H1 (cell line): ENCODE data around the gene STIM2. TPM values are rescaled to one million over a fixed set of nuclear protein-coding genes. Genes with fewer than 3 reads are reported as not detected.

Source experiments
- ASH2L ChIP-seq: fragments of 200-600, 300-600 bp; sonication (generic); IDR thresholded peaks from one replicate; pipeline ENCODE4 v1.7.1; 2017; ENCODE audit warnings: low read length
- ATF2 ChIP-seq: IDR thresholded peaks from 2 replicates; pipeline ENCODE4 v1.6.1; 2012; ENCODE audit warnings: low read length, inconsistent platforms
- CBX5 ChIP-seq: fragments of 300-800, 300-1000 bp; sonication (generic); IDR thresholded peaks from 2 replicates; pipeline ENCODE4 v1.7.1; 2016; ENCODE audit warnings: antibody characterized with exemption, low read length, low read depth
- EGR1 ChIP-seq: IDR thresholded peaks from 2 replicates; pipeline ENCODE4 v1.6.1; 2011; ENCODE audit warnings: low read depth, low read length, borderline replicate concordance
- SP1 ChIP-seq: IDR thresholded peaks from 2 replicates; pipeline ENCODE4 v1.6.1; 2011; ENCODE audit warnings: low read depth, low read length
- SRF ChIP-seq: IDR thresholded peaks from 2 replicates; pipeline ENCODE4 v1.6.1; 2011; ENCODE audit warnings: mild to moderate bottlenecking, low read depth, low read length, moderate library complexity
- TAF7 ChIP-seq: optimal IDR thresholded peaks from 2 replicates; pipeline ENCODE3; 2011; ENCODE audit warnings: low read depth, mild to moderate bottlenecking, inconsistent platforms, low read length, moderate library complexity, borderline replicate concordance
- polyA plus RNA-seq, 7 experiments: library from polyadenylated mRNA; depleted of rRNA in 3 of 7; stranded (reverse) in 5 of 7; unstranded in 2 of 7; fragments of >200 nt in 5 of 7; fragments of 200-250 nt in 2 of 7; gene quantifications; 1 replicate in 5 of 7; 2 replicates in 1 of 7; 4 replicates in 1 of 7; pipeline versions ENCODE4 v1.2.1 to v1.2.3, GENCODE V29; 2011 to 2013; ENCODE audit warnings: missing spikeins in 2 of 7, mixed read lengths in 2 of 7
- total RNA-seq: library from RNA; stranded (reverse); fragmentation: NEBNext Ultra II Directional; extraction: Animal tissue kit (Norgen Biotek cat#: 25700); gene quantifications from 2 replicates; pipeline ENCODE4 v1.2.1, GENCODE V29; 2021

Gene STIM2
- total and polyA plus RNA-seq, 2 of the 8 experiments (the other 6 are each of a cell fraction or from before 2014, with no cell fraction given) = 22.9 to 23.0 TPM

GRCh38 chr4:26891054-26891453 is 30.4 kb downstream of the STIM2 start (continued):
- TF ChIP-seq ATF2 (no peak), SRF (no peak), CBX5 (no peak), EGR1 (no peak), SP1 (no peak), TAF7 (no peak), ASH2L (no peak)
